Suppressor macrophage treated with lipopolysaccharide for 1 hour (primary cell): ENCODE results near the gene ZNF627.
A peak's percentile ranks its signal among the peaks of the same experiment; 100 is the strongest.
"Not testable (repeated sequence)": the region's sequence is repeated elsewhere in the genome, so short reads cannot be mapped to it uniquely, and the experiment has no call there.

Experiments
- DNase-seq, 3 donors: peaks; one replicate each; pipeline ENCODE4 v3.0.0-alpha.2; 2020 to 2022

Gene ZNF627

DNA sequence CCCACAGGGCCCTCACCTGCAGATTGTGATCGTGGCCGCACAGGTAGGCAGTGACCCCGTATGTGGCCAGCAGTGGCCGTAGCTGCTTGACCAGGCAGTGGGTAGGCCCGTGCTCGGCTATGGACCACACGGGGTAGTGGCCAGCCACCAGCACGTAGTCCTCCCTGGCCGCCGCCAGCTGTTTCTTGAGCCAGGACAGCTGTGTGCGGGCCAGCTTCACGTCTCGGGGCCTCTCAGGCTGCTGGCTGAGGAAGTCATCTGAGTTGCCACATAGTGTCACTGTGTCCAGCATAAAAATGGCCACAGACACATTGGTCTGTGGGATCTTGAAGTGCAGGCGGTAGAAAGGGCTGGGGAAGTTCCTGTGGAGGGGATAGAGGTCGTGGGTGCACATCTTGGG, 21.1 kb upstream of the ZNF627 start:
- DNase-seq = peak; percentile 32 to 49 (median 42)

DNA sequence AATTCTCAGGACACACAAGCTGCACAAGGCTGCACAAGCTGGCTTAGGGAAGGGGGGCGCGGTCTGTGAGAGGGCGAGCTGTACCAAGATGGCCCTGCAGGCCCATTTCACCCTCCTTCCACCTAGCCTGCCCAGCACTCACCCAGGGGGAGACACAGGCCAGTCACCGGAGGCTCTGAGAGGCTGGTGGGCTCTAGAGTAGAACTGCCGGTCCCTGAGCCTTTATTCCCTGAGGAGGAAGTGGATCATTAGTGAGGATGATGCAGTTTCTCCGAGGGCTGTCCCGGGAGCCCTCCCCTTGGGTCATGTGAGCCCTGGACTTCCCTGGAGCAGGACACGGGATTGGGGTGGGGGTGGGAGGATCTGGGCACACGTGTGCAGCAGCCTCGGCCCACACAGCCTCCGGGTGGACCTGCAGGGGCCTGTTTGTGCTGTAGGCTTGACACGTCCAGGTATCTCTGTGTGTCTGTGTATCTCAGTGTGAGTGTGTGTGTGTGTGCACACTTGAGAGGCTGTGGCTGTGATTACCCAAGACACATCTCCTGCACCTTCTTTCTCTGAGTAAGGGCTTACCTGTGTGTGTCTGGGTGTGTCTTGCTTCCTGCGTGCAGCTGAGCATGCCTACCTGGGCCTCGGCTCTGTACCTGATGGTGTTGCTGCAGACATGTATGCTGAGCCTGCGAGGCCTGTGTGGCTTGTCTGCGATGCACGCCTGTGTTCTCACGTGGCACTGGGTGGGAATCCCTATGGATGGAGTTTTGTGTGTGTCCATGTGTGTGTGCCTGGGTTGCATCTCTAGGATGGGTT, 19.6 kb upstream of the ZNF627 start, which contains the start of gene ACP5:
Gene ACP5, minus strand, starts transcription at position 195 of the 807 bp plus-strand sequence. CDS start 328 bp downstream, outside the sequence.
- DNase-seq = peak; percentile 71 to 86 (median 73)

DNA sequence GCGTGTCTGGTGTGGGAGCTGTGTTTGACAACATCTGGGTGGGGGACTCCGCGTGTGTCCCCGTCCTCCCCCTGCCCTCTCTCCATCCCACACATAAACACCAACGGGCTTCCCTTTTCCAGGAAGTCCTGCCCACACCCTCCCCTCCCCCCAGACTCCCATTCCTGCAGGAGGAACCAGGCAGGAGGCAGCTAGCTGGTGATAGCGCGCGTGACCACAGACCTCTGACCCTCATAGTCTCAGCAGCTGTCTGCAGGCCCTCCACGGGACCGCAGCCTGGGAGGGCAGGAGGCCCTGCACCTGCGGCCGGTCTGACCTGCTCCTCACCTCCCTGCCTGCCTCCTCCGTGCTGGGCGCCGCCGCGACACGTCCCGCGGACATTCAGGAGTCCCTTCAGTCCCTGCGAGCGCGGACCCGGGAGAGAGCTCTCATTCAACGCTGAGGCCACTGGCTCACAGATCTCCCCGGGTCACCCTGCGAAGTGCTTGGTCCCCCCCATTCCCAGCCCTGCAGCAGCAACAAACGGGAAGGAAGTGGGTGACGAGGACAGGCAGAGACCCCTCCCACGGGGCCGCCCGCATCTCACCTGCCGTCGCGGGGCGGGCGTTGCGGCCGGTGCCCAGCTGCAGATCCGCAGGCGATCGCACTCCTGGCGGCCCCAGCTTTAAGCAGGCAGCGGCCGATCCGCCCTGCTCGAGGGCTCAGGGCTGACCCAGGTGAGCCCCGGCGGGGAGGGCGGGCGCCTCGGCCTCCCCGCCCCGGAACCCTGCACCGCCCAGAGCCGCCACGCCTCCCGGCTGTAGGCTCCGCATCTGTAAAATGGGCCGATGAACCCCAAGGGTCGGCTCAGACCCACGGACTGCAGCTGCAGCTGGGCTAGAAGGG, 18.8 kb upstream of the ZNF627 start:
- DNase-seq = peak; percentile 54 to 75 (median 57)

DNA sequence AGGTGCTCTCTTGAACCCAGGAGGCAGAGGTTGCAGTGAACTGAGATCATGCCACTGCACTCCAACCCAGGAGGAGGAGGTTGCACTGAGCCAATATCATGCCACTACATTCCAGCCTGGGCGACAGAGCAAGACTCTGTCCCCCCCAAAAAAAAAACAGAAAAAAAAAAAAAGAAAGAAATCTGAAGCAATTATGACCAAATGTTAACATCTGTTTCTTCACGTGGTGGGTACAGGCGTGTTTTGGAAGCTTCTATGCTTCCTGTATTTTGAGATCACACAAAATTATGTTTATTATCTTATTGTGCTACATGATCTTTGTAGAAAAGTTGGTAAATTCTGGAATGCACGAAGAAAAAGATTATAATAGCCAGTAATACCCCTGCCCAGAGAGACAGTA, 17.2 kb upstream of the ZNF627 start:
- peak in 1 of 3 donors; percentile 67 for DNase-seq

DNA sequence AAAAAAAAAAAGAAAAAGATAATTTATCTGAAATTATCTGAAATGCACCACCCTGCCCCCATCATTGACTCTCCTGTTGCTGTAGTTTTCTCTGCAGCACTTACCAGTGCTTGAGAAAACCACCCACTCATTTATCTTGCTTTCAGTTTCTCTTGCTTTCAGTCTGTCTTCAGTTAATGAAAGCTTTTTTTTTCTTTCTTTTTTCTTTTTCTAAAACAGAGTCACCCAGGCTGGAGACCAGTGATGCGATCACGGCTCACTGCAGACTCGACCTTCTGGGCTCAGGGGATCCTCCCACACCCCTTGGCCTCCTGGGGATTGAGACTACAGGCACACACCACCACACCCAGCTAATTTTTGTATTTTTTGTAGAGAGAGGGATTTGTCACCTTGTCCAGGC, 15.5 kb upstream of the ZNF627 start:
- DNase-seq = peak; percentile 71 to 92 (median 77)

DNA sequence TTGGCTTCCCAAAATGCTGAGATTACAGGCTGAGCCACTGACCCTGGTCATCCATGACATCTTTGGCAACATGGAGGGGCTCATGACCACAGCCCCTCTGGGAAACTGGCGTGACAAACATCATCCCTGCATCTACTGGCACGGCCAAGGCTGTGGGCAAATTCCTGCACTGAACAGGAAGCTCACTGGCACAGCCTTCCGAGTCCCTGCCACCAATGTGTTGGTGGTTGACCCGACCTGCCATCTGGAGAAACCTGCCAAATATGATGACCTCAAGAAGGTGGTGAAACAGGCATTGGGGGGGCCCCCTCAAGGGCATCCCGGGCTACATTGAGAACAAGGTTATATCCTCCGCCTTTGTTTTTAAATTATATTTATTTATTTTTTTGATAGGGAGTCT, 11.0 kb upstream of the ZNF627 start:
- DNase-seq = no peak

DNA sequence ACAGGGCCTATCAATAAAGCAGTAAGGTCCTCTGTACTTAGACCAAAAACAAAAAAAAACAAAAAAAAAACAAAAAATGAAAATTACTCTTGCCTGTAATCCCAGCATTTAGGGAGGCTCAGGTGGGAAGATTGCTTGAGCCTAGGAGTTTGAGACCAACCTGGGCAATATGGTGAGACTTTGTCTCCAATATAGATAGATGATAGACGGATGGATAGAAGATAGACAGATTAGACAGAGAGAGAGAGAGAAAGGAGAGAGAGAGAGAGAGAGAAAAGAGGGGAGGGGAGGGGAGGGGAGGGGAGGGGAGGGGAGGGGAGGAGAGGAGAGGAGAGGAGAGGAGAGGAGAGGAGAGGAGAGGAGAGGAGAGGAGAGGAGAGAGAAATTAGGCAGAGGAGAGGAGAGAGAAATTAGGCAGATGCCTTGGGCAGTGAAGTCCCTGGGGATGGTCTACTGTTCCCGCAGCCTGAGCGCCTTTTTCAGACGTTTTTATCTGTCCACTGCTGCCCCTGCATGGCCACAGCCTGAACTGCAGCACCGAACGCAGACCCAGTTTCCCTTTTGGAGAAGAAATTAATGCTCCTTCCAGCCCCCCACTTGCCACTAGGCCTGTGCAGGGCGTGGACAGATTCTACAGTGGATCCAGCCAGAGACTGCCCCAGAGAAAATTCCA, 9.8 kb upstream of the ZNF627 start:
- DNase-seq = peak; percentile 80 to 86 (median 85)

DNA sequence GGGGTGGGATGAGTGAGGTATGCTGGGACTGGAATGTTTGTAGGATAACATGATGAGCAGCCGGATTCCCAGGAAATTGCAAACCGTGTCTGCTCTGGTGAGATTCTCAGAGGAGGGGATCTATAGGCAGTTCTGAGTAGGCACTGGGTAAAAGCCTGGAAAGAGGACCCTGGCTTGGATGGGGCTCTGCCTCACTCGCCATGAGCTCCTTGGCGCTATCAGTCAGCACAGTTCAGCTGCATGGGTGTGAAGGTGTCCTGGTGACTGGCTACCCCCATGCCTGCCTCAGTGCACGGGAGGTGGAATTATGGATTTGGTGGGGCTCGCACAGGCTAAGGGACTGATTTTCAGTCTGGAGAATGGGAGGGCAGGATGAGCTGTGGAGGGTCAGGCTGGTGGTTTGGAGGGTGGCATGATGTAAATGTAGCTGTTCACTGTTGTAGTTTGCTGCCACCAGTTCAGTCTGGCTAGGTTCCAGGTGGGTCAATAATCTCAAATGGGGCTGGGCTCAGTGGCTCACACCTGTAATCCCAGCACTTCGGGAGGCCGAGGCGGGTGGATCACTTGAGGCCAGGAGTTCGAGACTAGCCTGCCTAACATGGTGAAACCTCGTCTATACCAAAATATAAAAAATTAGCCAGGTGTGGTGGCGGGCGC, 9.2 kb upstream of the ZNF627 start:
- DNase-seq = no peak

DNA sequence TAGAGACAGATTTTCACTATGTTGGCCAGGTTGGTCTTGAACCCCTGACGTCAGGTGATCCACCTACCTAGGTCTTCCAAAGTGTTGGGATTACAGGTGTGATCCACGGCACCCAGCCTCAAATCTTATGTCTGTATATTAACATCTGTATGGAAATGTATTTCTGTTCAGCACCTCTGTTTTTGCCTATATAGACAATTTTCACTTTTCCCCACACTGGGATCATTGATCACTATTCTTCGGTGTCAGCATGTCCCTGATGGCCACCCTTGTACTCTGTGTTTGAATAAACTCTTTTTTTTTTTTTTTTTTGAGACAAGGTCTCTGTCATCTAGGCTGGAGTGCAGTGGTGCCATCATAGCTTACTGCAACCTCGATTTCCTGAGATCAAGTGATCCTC, 3.2 kb upstream of the ZNF627 start:
- no peak for DNase-seq

DNA sequence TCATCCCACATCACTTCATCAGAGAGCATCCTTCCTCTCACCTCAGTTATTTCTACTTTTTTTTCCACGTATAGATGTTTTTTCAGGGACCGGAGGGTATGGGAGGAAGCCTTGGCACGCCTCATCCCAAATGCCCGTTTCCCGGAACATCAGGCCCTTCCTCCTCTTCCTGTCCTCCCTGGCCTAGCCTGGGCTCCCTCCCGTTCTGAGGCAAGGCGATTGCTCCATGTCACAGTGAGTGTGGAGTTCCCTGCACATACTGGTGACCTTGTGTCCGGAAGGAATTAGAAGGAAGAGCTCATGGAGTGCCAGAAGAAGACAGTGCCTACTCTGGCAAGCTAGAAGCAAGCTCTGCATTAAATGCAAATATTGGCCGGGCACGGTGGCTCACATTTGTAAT, 1.1 kb upstream of the ZNF627 start:
- DNase-seq = no peak

DNA sequence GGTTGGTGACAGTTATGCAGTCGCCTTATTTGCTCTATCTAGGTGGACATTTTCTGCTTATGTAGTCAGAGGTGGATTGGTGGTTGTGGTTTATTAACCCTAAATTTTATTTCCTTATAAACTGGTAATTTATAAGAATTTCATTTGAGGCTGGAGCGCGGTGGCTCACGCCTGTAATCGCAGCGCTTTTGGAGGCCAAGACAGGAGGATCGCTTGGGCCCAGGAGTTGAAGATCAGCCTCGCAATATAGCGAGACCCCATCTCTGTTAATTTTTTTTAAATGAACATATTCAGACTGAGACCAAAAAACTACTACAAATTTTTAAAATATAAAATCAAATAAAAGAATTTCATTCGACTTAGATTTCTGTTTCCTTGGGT, 810 bp downstream of the ZNF627 start:
- DNase-seq = no peak

DNA sequence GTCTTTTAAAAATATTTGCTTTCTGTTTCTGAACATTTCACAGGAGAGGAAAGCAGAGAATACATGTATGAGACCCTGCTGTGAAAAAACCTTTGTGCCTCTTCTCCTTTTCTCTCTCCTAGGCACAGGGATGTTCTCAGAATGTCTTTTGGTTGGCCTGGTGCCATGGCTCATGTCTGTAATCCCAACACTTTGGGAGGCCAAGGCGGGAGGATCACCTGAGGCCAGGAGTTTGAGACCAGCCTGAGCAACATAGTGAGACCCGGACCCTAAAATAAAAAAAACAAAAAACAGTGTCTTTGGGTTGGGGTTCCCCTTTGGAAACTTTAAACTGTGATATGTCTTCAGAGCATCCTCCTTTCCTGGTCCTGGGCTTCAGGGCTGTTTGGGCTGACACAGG, 1.5 kb downstream of the ZNF627 start:
- no peak for DNase-seq

DNA sequence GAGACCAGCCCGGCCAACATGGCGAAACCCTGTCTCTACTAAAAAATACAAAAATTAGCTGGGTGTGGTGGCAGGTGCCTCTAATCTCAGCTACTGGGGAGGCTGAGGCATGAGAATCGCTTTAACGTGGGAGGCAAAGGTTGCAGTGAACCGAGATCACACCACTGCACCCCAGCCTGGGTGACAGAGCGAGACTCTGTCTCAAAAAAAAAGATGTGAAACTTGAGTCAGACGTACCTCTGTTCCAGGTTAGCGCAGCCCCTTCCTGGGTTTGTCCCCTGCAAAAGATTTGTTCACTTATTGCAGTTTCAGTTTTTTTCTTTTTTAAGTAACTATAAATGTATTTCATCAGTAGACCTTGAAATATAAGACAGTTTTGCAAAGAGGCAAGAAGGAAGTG, 2.4 kb downstream of the ZNF627 start:
- not testable (repeated sequence) for DNase-seq

DNA sequence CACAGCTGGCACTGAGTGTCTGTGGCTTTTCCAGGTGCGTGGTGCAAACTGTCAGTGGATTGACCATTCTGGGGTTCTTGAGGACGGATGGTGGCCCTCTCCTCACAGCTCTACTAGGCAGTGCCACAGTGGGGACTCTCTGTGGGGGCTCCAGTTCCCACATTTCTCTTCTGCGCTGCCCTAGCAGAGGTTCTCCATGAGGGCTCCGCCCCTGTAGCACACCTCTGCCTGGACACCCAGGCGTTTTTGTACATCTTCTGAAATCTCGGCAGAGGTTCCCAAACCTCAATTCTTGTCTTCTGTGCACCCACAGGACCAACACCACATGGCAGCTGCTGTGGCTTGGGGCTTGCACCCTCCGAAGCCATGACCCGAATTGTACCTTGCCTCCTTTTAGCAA, 9.2 kb downstream of the ZNF627 start:
- DNase-seq = no peak

DNA sequence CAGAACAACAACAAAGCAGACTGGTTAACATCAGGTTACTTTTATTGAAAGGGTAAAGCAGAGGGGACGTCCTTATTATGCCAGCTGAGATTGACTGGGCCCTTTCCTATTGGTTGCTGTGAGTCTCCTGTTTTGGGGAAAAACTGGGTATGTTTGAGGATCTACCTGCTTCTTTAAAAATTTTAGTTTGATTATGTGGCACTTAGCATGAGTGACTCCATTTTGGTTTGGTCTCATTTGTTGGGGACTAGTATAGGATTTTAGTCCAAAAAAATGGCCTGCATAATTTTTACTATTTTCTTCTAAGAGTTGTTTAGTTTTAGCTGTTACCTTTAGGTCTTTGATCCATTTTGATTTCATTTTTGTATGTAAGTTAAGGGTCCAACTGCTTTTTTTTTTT, 14.4 kb downstream of the ZNF627 start:
- no peak for DNase-seq

DNA sequence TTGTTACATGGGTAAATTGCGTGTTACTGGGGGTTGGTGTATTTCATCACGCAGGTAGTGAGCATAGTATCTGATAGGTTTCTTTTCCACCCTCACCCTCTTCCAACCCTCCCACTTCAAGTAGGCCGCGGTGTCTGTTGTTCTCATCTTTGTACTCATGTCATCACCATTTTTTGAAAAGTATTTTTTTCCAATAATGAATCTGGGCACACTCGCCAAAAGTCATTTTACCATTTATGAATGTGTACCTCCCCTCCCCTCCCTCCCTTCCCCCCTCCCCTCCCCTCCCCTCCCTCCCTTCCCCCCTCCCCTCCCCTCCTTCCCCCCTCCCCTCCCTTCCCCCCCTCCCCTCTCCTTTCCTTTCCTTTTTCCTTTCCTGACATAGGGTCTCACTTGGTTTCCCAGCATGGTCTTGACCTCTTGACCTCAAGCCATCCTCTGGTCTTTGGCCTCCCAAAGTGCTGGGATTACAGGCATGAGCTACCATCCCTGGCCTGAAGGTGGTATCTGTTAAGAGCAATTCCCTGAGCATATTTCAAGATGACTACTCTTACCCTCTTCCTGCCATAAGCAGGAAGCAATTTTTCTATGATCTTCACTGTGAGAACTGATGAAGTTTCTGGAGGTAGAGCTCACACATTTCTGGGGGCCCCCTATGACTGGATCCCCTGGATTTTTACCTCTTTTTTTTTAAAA, 15.7 kb downstream of the ZNF627 start:
- no peak for DNase-seq

DNA sequence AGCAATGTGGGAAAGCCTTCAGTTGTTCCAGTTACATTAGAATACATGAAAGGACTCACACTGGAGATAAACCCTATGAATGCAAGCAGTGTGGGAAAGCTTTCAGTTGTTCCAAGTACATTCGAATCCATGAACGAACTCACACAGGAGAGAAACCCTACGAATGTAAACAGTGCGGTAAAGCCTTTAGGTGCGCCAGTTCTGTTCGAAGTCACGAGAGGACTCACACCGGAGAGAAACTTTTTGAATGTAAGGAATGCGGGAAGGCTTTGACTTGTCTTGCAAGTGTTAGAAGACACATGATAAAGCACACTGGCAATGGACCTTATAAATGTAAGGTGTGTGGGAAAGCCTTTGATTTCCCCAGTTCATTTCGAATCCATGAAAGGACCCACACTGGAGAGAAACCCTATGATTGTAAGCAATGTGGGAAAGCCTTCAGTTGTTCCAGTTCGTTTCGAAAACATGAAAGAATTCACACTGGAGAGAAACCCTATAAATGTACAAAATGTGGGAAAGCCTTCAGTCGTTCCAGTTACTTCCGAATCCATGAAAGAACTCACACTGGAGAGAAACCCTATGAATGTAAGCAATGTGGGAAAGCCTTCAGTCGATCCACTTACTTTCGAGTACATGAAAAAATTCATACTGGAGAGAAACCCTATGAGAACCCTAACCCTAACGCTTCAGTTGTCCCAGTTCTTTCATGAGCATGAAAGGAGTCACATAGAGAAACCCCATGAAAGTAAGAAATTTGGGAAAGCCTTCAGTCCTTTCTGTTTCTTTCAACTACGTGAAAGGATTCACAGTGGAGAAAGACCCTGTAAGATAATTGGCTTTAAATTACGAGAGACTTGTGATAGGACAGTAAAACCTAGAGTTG, 20.1 kb downstream of the ZNF627 start:
- DNase-seq = no peak

DNA sequence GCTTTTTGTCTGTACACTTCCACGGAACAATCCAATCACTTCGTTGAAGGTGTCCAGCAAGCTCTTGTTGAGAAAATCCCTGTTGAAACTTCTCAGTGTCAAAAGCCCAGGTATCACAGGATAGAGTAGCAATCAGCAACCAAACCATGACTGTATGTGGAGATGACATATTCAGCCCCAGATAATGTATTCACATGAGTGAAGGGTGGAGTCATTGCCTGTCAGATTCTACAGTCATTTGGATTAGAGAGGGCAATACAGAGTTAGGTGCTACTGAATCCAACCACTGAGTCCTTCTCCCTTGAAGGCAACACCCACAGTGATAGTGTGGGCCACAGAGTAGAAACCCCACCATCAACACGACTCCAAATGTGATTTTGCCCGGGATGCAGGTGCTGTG, 23.3 kb downstream of the ZNF627 start:
- DNase-seq = no peak

DNA sequence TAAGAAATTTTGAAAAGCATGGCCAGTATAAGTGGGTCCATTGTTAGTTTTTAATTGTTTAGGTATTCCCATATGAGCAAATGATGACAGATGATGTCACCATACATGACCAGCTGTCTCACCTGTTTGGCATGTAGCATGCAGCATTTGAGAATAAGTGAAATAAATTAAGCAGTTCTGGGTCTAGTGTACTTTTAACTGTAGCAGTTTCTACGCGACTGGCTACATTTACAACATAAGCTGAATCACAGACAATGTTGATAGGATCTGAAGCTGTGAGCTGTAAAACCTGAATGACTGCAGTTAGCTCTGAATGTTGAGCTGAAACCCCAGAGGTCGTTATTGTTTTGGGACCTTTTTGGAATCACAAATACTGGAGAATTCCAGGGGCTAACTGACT, 25.1 kb downstream of the ZNF627 start:
- DNase-seq = not testable (repeated sequence)

DNA sequence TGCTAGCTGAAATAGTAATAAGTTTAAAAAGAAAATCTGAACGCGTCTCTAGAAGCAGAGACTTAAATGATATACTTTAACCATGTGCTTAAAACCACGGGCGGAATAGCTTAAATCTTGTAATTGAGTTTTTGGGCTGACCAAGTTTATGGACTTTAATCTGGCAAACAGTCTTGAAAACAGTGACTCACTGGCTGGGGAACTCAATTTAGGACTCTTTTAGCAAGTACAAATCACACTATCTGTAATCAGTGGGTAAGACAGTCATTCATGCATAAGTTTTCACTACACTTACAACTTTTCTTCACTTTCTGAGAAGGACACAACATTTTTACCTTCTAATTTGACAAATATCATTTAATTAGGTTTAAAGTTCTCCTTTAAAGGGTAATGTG, 26.8 kb downstream of the ZNF627 start:
- DNase-seq = peak in 2 of 3 donors; percentile 34 to 39

DNA sequence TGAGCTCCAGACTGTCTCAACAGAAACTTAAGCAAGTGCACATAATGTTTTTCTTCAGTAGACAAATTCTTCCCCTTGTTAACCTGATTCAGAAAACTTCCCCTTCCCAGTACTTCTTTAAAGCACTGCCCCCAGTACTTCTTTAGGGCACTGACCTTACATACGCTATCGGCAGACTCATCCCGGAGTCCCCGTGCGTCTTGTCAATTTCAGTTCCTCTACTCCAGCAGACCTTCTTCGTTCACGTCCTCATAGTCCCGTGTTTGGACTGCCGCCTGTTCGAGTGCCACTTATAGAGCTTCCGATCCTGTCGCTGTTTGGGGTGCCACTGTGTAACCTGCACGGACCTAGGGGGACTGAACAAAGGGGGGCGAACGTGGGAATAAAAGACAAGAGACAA, 29.0 kb downstream of the ZNF627 start:
- peak; percentile 77 to 87 (median 77) for DNase-seq
